ENCODE results near the gene RHBDD1. TPM values are rescaled to one million over a fixed set of nuclear protein-coding genes. Genes with fewer than 3 reads are reported as not detected.

Gene RHBDD1
- polyA plus RNA-seq, 3 donors = 8.1 to 19.5 (median 15.5) TPM

DNA sequence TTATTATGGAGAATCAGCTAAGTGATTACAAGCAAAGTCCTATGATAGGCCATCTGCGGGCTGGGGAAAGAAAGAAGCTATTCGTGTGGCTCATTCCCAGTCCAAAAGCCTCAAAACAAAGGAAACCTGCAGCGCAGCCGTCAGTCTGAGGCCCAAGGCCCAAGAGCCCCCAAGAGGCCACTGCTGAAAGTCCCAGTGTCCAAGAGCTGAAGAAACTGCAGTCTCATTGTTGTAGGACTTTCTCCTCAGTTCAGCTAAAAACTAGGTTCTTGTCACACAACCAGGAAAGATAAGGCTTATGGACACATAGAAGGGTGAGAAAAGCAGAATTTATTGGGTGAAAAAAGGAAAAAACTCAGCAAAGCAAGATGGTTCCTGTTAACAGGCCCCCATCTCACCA is 143.2 kb downstream of the RHBDD1 start:
- Mint-ChIP-seq H3K36me3 (peaks cover 5 to 14% of the 10 kb centered on the region in 2 donors), H3K9me3 (peaks cover 0 to 2% (median 0%) of the 10 kb centered on the region in 7 donors), H3K4me3 (no peak overlapping the region), H3K27me3 (ENCODE audit: low read depth in 3 of 3) (no peaks in the 10 kb centered on the region), H3K4me1 (no peaks in the 10 kb centered on the region), H3K27ac (peak overlapping the region in 1 of 7 donors; percentile 16)
- Histone ChIP-seq H4K20me1 (ENCODE audit: insufficient read depth, low read length) (no peaks in the 10 kb centered on the region), H3K27me3 (ENCODE audit: control insufficient read depth in 2 of 2, insufficient read depth in 2 of 2, low read length in 2 of 2) (no peaks in the 10 kb centered on the region), H3K9ac (ENCODE audit: insufficient read depth, low read length, poor library complexity, severe bottlenecking) (no peak overlapping the region), H3K27ac (ENCODE audit: low read depth in 1 of 2, low read length in 2 of 2) (no peak overlapping the region), H3K4me3 (replicated peaks in 1 of 3; ENCODE audit: low read depth in 2 of 3, low read length in 3 of 3) (no peak overlapping the region), H3K4me2 (replicated peaks; ENCODE audit: extremely low read depth, low read length, poor library complexity, severe bottlenecking) (no peak overlapping the region), H3K4me1 (ENCODE audit: control insufficient read depth in 1 of 2, insufficient read depth in 2 of 2, low read length in 2 of 2) (no peaks in the 10 kb centered on the region), H2AFZ (ENCODE audit: insufficient read depth, low read depth, low read length, poor library complexity, severe bottlenecking) (no peak overlapping the region), H3K36me3 (replicated peaks in 1 of 2; ENCODE audit: control insufficient read depth in 1 of 2, insufficient read depth in 2 of 2, low read length in 2 of 2) (no peaks in the 10 kb centered on the region), H3K9me3 (replicated peaks in 1 of 2; ENCODE audit: control insufficient read depth in 1 of 2, insufficient read depth in 1 of 2, low read length in 2 of 2) (no peaks in the 10 kb centered on the region), H3K79me2 (ENCODE audit: insufficient read depth, low read length) (no peaks in the 10 kb centered on the region)
- TF ChIP-seq, protein P1, sequence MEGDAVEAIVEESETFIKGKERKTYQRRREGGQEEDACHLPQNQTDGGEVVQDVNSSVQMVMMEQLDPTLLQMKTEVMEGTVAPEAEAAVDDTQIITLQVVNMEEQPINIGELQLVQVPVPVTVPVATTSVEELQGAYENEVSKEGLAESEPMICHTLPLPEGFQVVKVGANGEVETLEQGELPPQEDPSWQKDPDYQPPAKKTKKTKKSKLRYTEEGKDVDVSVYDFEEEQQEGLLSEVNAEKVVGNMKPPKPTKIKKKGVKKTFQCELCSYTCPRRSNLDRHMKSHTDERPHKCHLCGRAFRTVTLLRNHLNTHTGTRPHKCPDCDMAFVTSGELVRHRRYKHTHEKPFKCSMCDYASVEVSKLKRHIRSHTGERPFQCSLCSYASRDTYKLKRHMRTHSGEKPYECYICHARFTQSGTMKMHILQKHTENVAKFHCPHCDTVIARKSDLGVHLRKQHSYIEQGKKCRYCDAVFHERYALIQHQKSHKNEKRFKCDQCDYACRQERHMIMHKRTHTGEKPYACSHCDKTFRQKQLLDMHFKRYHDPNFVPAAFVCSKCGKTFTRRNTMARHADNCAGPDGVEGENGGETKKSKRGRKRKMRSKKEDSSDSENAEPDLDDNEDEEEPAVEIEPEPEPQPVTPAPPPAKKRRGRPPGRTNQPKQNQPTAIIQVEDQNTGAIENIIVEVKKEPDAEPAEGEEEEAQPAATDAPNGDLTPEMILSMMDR (IDR thresholded peaks at IDR 0.05) = no peak
- 96% methylated on average over 4 of the region's 4 CpGs for WGBS (ENCODE audit: insufficient coverage)
- intact Hi-C loops (cut with micrococcal nuclease) = no loop called here
- no peak for DNase-seq

DNA sequence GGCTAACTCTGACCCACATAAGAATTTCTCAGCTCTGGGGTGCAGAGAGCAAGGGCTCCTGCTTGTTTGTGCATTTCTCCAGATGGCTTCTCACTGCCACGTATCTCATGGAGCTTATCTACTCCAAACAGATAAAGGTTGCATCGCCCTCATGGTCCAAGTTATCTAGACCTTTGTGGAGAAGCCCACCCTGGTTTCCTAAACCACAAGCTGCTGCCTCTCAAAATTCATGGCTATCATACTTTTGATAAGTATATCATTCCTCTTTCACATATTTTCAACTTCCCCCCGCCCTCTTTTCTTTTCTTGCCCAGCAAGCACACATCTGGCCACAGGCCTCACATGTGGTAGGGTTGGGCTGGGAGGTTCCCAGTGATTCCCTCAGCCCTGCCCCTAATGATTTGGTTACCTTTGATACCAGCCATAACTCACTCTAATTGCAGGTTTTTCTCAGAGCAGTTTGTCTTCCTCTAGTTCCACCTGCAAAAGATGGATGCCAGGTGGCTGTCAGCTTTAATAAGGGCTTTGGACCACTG is 146.0 kb downstream of the RHBDD1 start:
- no peaks in the 10 kb centered on the region for H3K27me3 Mint-ChIP-seq (ENCODE audit: low read depth in 3 of 3)
- peak overlapping the region in 1 of 7 donors; percentile 52 for H3K27ac Mint-ChIP-seq
- Histone ChIP-seq H3K27ac (ENCODE audit: low read depth in 1 of 2, low read length in 2 of 2) (no peak overlapping the region), H3K4me1 (ENCODE audit: control insufficient read depth in 1 of 2, insufficient read depth in 2 of 2, low read length in 2 of 2) (no peaks in the 10 kb centered on the region), H3K27me3 (ENCODE audit: control insufficient read depth in 2 of 2, insufficient read depth in 2 of 2, low read length in 2 of 2) (no peaks in the 10 kb centered on the region), H3K79me2 (ENCODE audit: insufficient read depth, low read length) (no peaks in the 10 kb centered on the region), H3K9ac (ENCODE audit: insufficient read depth, low read length, poor library complexity, severe bottlenecking) (no peak overlapping the region), H3K4me3 (replicated peaks in 1 of 3; ENCODE audit: low read depth in 2 of 3, low read length in 3 of 3) (no peak overlapping the region), H3K4me2 (replicated peaks; ENCODE audit: extremely low read depth, low read length, poor library complexity, severe bottlenecking) (no peak overlapping the region), H4K20me1 (ENCODE audit: insufficient read depth, low read length) (no peaks in the 10 kb centered on the region), H3K9me3 (replicated peaks in 1 of 2; ENCODE audit: control insufficient read depth in 1 of 2, insufficient read depth in 1 of 2, low read length in 2 of 2) (no peaks in the 10 kb centered on the region), H2AFZ (ENCODE audit: insufficient read depth, low read depth, low read length, poor library complexity, severe bottlenecking) (no peak overlapping the region), H3K36me3 (replicated peaks in 1 of 2; ENCODE audit: control insufficient read depth in 1 of 2, insufficient read depth in 2 of 2, low read length in 2 of 2) (no peaks in the 10 kb centered on the region)
- H3K36me3 Mint-ChIP-seq = peaks cover under 1 to 11% of the 10 kb centered on the region in 2 donors
- H3K9me3 Mint-ChIP-seq = no peaks in the 10 kb centered on the region
- no peak overlapping the region for H3K4me3 Mint-ChIP-seq
- DNase-seq = no peak
- 39% methylated on average over 2 of the region's 3 CpGs for WGBS (ENCODE audit: insufficient coverage)
- no peaks in the 10 kb centered on the region for H3K4me1 Mint-ChIP-seq
- TF ChIP-seq, protein P1 (IDR thresholded peaks at IDR 0.05) = no peak
- intact Hi-C loops (cut with micrococcal nuclease) = loop anchor here in 1 of 2 donors (10.0 kb wide), 1 partner anchor 1307 kb away; no protein-coding TSS in a partner anchor

All from CD14-positive monocyte (primary cell).